Neuronal stem cell (in vitro differentiated cells): ENCODE results near the gene GPR35.

ENCODE experiments used
- DNase-seq: peaks from one replicate; pipeline ENCODE4 v3.0.0-alpha.2; 2013; ENCODE audit warnings: low spot score
- H2AFZ ChIP-seq: one replicate; pipeline ENCODE4 v1.6.1; 2013; ENCODE audit warnings: mild to moderate bottlenecking, low read length, inconsistent platforms
- H2AK5ac ChIP-seq: 2 replicates; pipeline ENCODE4 v1.6.1; 2013; ENCODE audit warnings: low read depth, mild to moderate bottlenecking, inconsistent platforms, low read length, moderate library complexity, mixed read lengths
- H2BK120ac ChIP-seq: 2 replicates; pipeline ENCODE4 v1.6.1; 2013; ENCODE audit warnings: low read depth, mild to moderate bottlenecking, inconsistent platforms, low read length, moderate library complexity, mixed read lengths
- H2BK12ac ChIP-seq: one replicate; pipeline ENCODE4 v1.6.1; 2013; ENCODE audit warnings: low read length, inconsistent platforms
- H2BK15ac ChIP-seq: 2 replicates; pipeline ENCODE4 v1.6.1; 2013; ENCODE audit warnings: mild to moderate bottlenecking, low read length, inconsistent platforms, mixed read lengths
- H2BK5ac ChIP-seq: one replicate; pipeline ENCODE4 v1.6.1; 2013; ENCODE audit warnings: inconsistent platforms, mild to moderate bottlenecking, low read length, moderate library complexity
- H3K14ac ChIP-seq: one replicate; pipeline ENCODE4 v1.6.1; 2013; ENCODE audit warnings: low read length, inconsistent platforms
- H3K18ac ChIP-seq: 2 replicates; pipeline ENCODE4 v1.6.1; 2013; ENCODE audit warnings: low read length, inconsistent platforms
- H3K23ac ChIP-seq: 2 replicates; pipeline ENCODE4 v1.6.1; 2013; ENCODE audit warnings: low read depth, mild to moderate bottlenecking, mixed read lengths, low read length, inconsistent platforms; ENCODE audit not compliant: poor library complexity
- H3K27ac ChIP-seq: replicated peaks from 3 replicates; pipeline ENCODE4 v1.5.1; 2013; ENCODE audit warnings: low read length, inconsistent platforms
- H3K27me3 ChIP-seq, 3 experiments: 2 replicates each; pipeline ENCODE4 v1.6.1; 2013; ENCODE audit warnings: low read length in 3 of 3, mild to moderate bottlenecking in 2 of 3, inconsistent platforms in 1 of 3, low read depth in 1 of 3, mixed read lengths in 1 of 3, moderate library complexity in 1 of 3; ENCODE audit not compliant: control insufficient read depth in 3 of 3, insufficient read depth in 3 of 3
- H3K36me3 ChIP-seq, 2 donors: replicated peaks in 1 of 2; 2 replicates each; pipeline ENCODE4 v1.6.1; 2013; ENCODE audit warnings: low read length in 2 of 2; ENCODE audit not compliant: control insufficient read depth in 2 of 2, insufficient read depth in 2 of 2
- H3K4ac ChIP-seq: 2 replicates; pipeline ENCODE4 v1.6.1; 2013; ENCODE audit warnings: inconsistent platforms, mild to moderate bottlenecking, low read length, moderate library complexity
- H3K4me1 ChIP-seq, 2 donors: 1 replicate in 1 of 2; 2 replicates in 1 of 2; pipeline ENCODE4 v1.6.1; 2013; ENCODE audit warnings: low read length in 2 of 2, low read depth in 1 of 2; ENCODE audit not compliant: control insufficient read depth in 2 of 2, insufficient read depth in 1 of 2
- H3K4me2 ChIP-seq: one replicate; pipeline ENCODE4 v1.6.1; 2013; ENCODE audit warnings: mild to moderate bottlenecking, low read length, inconsistent platforms; ENCODE audit not compliant: insufficient read depth, poor library complexity, severe bottlenecking
- H3K4me3 ChIP-seq, 2 donors: 2 replicates each; pipeline ENCODE4 v1.5.1; 2013; ENCODE audit warnings: low read length in 2 of 2, mild to moderate bottlenecking in 2 of 2, inconsistent platforms in 1 of 2, moderate library complexity in 1 of 2
- H3K79me1 ChIP-seq: one replicate; pipeline ENCODE4 v1.6.1; 2013; ENCODE audit warnings: low read depth, mild to moderate bottlenecking, inconsistent platforms, low read length, moderate library complexity
- H3K9ac ChIP-seq: one replicate; pipeline ENCODE4 v1.6.1; 2013; ENCODE audit warnings: mild to moderate bottlenecking, low read depth, low read length, inconsistent platforms; ENCODE audit not compliant: poor library complexity
- H3K9me3 ChIP-seq, 2 donors: replicated peaks in 1 of 2; 2 replicates each; pipeline versions ENCODE3 to v1.6.1; 2013; ENCODE audit warnings: low read length in 2 of 2, mild to moderate bottlenecking in 2 of 2, inconsistent platforms in 1 of 2, low read depth in 1 of 2, mixed read lengths in 1 of 2, moderate library complexity in 1 of 2; ENCODE audit not compliant: control insufficient read depth in 2 of 2, insufficient read depth in 1 of 2
- H4K8ac ChIP-seq: one replicate; pipeline ENCODE4 v1.6.1; 2013; ENCODE audit warnings: low read depth, mild to moderate bottlenecking, inconsistent platforms, low read length, moderate library complexity
- H4K91ac ChIP-seq: one replicate; pipeline ENCODE4 v1.6.1; 2013; ENCODE audit warnings: low read length, low read depth, mild to moderate bottlenecking, inconsistent platforms; ENCODE audit not compliant: poor library complexity
- WGBS, 2 donors: extraction: QIAGEN DNeasy Blood & Tissue Kit; methylation state at CpG; one replicate each; pipeline ENCODE4 v1.1.7; 2013; ENCODE audit warnings: missing lambda C conversion rate in 2 of 2, mixed read lengths in 1 of 2; ENCODE audit not compliant: insufficient read length in 2 of 2, insufficient replicate concordance in 1 of 2; ENCODE audit errors: extremely low coverage in 2 of 2; 5-methylcytosine and 5-hydroxymethylcytosine counted together

Gene GPR35

DNA sequence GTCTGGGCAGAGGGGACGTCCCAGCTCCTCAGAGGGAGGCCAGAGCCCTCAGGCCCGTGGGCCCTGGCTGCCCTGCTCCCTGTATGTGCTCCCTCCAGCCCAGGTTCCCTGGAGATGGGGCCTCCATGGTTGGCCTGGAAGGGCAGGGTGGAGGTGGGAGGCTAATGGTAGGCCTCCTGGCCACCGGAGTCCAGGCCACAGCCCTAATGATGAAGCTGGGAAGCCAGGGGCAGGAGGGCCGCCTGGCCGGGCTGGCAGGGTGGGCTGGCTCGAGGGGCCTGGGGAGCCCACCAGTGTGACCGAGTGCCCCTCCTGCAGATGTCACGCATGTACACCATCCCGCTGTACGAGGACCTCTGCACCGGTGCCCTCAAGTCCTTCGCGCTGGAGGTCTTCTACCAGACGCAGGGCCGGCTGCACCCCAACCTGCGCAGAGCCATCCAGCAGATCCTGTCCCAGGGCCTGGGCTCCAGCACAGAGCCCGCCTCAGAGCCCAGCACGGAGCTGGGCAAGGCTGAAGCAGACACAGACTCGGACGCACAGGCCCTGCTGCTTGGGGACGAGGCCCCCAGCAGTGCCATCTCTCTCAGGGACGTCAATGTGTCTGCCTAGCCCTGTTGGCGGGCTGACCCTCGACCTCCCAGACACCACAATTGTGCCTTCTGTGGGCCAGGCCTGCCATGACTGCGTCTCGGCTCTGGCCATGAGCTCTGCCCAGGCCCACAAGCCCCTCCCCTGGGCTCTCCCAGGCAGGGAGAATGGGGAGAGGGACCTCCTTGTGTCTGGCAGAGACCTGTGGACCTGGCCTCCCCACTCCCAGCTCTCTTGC lies 47.8 kb upstream of the GPR35 start:
- H3K27ac ChIP-seq = no peak overlapping the region
- WGBS, 2 donors = no CpG with 5 or more reads among the region's 26 CpGs
- no peak overlapping the region for H2AK5ac ChIP-seq
- no peak overlapping the region for H4K8ac ChIP-seq
- H3K27me3 ChIP-seq = no peaks in the 10 kb centered on the region
- peaks cover 0 to 4% of the 10 kb centered on the region in 2 donors for H3K9me3 ChIP-seq
- H3K4ac ChIP-seq = no peak overlapping the region
- H3K23ac ChIP-seq = no peak overlapping the region
- H3K36me3 ChIP-seq = peaks cover 8 to 36% of the 10 kb centered on the region in 2 donors
- no peak overlapping the region for H2BK15ac ChIP-seq
- DNase-seq = no peak
- H2AFZ ChIP-seq = no peak overlapping the region
- H3K4me1 ChIP-seq = no peaks in the 10 kb centered on the region
- peaks cover 8% of the 10 kb centered on the region for H3K79me1 ChIP-seq
- no peak overlapping the region for H2BK120ac ChIP-seq
- no peak overlapping the region for H2BK12ac ChIP-seq
- H2BK5ac ChIP-seq = peak overlapping the region; percentile 48
- H4K91ac ChIP-seq = no peak overlapping the region
- no peak overlapping the region for H3K18ac ChIP-seq
- H3K14ac ChIP-seq = no peak overlapping the region
- no peak overlapping the region for H3K4me2 ChIP-seq
- H3K9ac ChIP-seq = no peak overlapping the region
- H3K4me3 ChIP-seq = no peak overlapping the region

DNA sequence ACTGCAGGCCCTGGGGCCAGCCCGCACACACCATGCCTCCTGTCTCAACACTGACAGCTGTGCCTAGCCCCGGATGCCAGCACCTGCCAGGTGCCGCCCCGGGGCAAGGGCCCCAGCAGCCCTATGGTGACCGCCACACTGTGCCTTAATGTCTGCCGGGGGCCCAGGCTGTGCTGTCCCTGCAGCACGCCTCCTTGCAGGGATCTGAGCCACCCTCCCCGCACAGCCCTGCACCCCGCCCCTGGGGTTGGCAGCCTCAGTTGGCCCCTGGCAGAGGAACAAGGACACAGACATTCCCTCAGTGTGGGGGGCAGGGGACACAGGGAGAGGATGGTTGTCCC lies 47.2 kb upstream of the GPR35 start:
- no peaks in the 10 kb centered on the region for H3K27me3 ChIP-seq

DNA sequence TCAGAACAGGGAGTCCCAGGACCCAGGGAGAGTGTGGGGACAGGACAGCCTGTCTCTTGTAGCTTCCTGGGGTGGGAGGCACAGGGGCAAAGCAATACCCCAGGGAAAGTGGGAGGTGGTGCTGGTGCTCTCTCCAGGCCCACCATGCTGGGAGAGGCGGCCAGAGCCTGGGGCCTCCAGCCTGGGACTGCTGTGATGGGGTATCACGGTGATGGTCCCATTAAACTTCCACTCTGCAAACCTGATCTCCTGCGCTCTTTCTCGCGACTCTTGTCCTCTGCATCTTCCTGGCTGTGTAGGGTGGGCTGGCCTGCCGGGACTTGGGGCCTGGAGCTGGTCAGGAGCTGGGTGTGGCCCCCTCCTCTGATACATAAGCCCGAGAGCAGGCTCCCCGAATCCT lies 46.8 kb upstream of the GPR35 start:
- no peaks in the 10 kb centered on the region for H3K27me3 ChIP-seq
- WGBS, 2 donors = no CpG with 5 or more reads among the region's 8 CpGs
- no peak for DNase-seq

More for the DNA sequence above, 47.2 kb upstream of the GPR35 start:
- H3K9ac ChIP-seq = no peak overlapping the region
- no peak overlapping the region for H2BK12ac ChIP-seq
- no peak overlapping the region for H3K23ac ChIP-seq
- no peak overlapping the region for H3K27ac ChIP-seq
- no peak overlapping the region for H3K4me3 ChIP-seq
- H3K36me3 ChIP-seq = peaks cover 8 to 42% of the 10 kb centered on the region in 2 donors
- WGBS, 2 donors = no CpG with 5 or more reads among the region's 9 CpGs
- H3K4me1 ChIP-seq = no peaks in the 10 kb centered on the region
- no peak overlapping the region for H2AFZ ChIP-seq
- peaks cover 0 to 4% of the 10 kb centered on the region in 2 donors for H3K9me3 ChIP-seq
- no peak overlapping the region for H3K18ac ChIP-seq
- DNase-seq = no peak
- H3K4me2 ChIP-seq = no peak overlapping the region
- H2BK5ac ChIP-seq = no peak overlapping the region
- H4K8ac ChIP-seq = no peak overlapping the region
- no peak overlapping the region for H2BK120ac ChIP-seq
- H4K91ac ChIP-seq = no peak overlapping the region
- H2AK5ac ChIP-seq = no peak overlapping the region
- H3K79me1 ChIP-seq = peaks cover 8% of the 10 kb centered on the region
- no peak overlapping the region for H3K4ac ChIP-seq
- H2BK15ac ChIP-seq = no peak overlapping the region
- no peak overlapping the region for H3K14ac ChIP-seq

DNA sequence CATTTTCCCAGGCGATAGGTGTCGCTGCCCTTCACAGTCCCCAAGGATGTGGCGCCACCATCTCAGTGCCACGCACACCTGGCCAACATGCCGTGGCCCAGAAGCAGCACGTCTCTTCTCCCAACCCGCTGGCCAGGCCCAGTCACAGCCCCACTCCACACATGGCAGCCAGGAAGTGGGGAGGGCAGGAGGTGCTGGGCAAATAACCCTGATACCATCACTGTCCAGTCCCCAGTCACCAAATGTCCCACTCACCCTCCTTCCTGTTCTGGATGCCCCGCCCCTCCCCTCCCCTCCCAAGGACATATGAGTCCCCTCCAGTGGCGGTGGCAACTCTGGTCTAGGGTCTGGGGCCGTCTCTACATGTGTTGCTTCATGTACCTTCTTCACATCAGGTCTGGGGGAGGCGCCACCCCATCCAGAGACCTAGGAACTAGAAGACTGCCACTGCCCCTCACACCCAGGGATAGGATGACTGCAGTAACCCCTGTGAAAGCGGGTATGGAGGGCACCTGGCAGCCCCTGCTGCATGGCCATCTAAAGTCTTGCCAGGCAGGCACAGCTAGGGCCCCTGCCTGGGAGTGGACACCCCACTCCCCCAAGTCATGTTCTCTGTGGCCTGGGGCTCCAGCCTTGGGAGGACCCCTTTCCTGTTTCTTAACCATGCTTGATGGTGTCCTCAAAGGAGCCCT lies 46.1 kb upstream of the GPR35 start:
- Histone ChIP-seq H2BK5ac (no peak overlapping the region), H3K36me3 (peaks cover 8 to 48% of the 10 kb centered on the region in 2 donors)

More for the DNA sequence above, 46.8 kb upstream of the GPR35 start:
- Histone ChIP-seq H2BK12ac (no peak overlapping the region), H3K4ac (no peak overlapping the region), H3K23ac (no peak overlapping the region), H3K4me2 (no peak overlapping the region), H4K91ac (no peak overlapping the region), H2AK5ac (no peak overlapping the region), H3K9me3 (peaks cover 0 to 4% of the 10 kb centered on the region in 2 donors), H3K18ac (no peak overlapping the region), H3K9ac (no peak overlapping the region), H3K4me3 (no peak overlapping the region), H2AFZ (no peak overlapping the region), H2BK120ac (no peak overlapping the region), H2BK15ac (no peak overlapping the region), H3K27ac (no peak overlapping the region), H4K8ac (no peak overlapping the region), H3K79me1 (peaks cover 8% of the 10 kb centered on the region), H3K36me3 (peaks cover 8 to 46% of the 10 kb centered on the region in 2 donors), H3K4me1 (no peaks in the 10 kb centered on the region), H3K14ac (no peak overlapping the region), H2BK5ac (no peak overlapping the region)

More for the DNA sequence above, 46.1 kb upstream of the GPR35 start:
- no peak overlapping the region for H2AK5ac ChIP-seq
- H3K23ac ChIP-seq = peak overlapping the region; percentile 65
- H3K27ac ChIP-seq = no peak overlapping the region
- H2AFZ ChIP-seq = no peak overlapping the region
- no peaks in the 10 kb centered on the region for H3K4me1 ChIP-seq
- H3K14ac ChIP-seq = no peak overlapping the region
- no peak overlapping the region for H3K18ac ChIP-seq
- H4K8ac ChIP-seq = no peak overlapping the region
- WGBS, 2 donors = no CpG with 5 or more reads among the region's 12 CpGs
- H2BK12ac ChIP-seq = no peak overlapping the region
- H3K9me3 ChIP-seq = peaks cover 0 to 4% of the 10 kb centered on the region in 2 donors
- H3K9ac ChIP-seq = peak overlapping the region; percentile 44
- H3K4me3 ChIP-seq = no peak overlapping the region
- no peak overlapping the region for H4K91ac ChIP-seq
- H3K27me3 ChIP-seq = no peaks in the 10 kb centered on the region
- no peak overlapping the region for H2BK120ac ChIP-seq
- H2BK15ac ChIP-seq = no peak overlapping the region
- peaks cover 8% of the 10 kb centered on the region for H3K79me1 ChIP-seq
- H3K4ac ChIP-seq = no peak overlapping the region
- no peak overlapping the region for H3K4me2 ChIP-seq
- no peak for DNase-seq
